H9 (cell line): ENCODE results near the gene ARID3A. TPM values are rescaled to one million over a fixed set of nuclear protein-coding genes. Genes with fewer than 3 reads are reported as not detected.

Experiments used
- DNase-seq: peaks from one replicate; pipeline ENCODE4 v3.0.0-alpha.2; 2017
- H2AFZ ChIP-seq: one replicate; pipeline ENCODE4 v1.6.1; 2013; ENCODE audit warnings: mild to moderate bottlenecking, low read length, control low read depth, moderate library complexity
- H2AK5ac ChIP-seq: 2 replicates; pipeline ENCODE4 v1.6.1; 2013; ENCODE audit warnings: low read length, control low read depth, mixed read lengths; ENCODE audit not compliant: insufficient read length
- H2BK120ac ChIP-seq: one replicate; pipeline ENCODE4 v1.6.1; 2013; ENCODE audit warnings: low read depth, mild to moderate bottlenecking, low read length, control low read depth, inconsistent platforms; ENCODE audit not compliant: poor library complexity, severe bottlenecking
- H2BK12ac ChIP-seq: 2 replicates; pipeline ENCODE4 v1.6.1; 2013; ENCODE audit warnings: low read length, control low read depth, mixed read lengths, low read depth; ENCODE audit not compliant: insufficient read length
- H2BK15ac ChIP-seq: 2 replicates; pipeline ENCODE4 v1.6.1; 2013; ENCODE audit warnings: low read depth, low read length, control low read depth
- H2BK20ac ChIP-seq: one replicate; pipeline ENCODE4 v1.6.1; 2013; ENCODE audit warnings: low read depth, mild to moderate bottlenecking, low read length, control low read depth, inconsistent platforms; ENCODE audit not compliant: poor library complexity, severe bottlenecking
- H2BK5ac ChIP-seq: 2 replicates; pipeline ENCODE4 v1.6.1; 2013; ENCODE audit warnings: low read length, control low read depth, mixed read lengths; ENCODE audit not compliant: insufficient read length
- H3K14ac ChIP-seq: 2 replicates; pipeline ENCODE4 v1.6.1; 2013; ENCODE audit warnings: low read length, control low read depth; ENCODE audit not compliant: insufficient read depth
- H3K18ac ChIP-seq: 2 replicates; pipeline ENCODE4 v1.6.1; 2013; ENCODE audit warnings: low read depth, mild to moderate bottlenecking, mixed read lengths, low read length, control low read depth; ENCODE audit not compliant: insufficient read length
- H3K23ac ChIP-seq: 2 replicates; pipeline ENCODE4 v1.6.1; 2013; ENCODE audit warnings: low read length, control low read depth, mixed read lengths, low read depth; ENCODE audit not compliant: insufficient read length
- H3K23me2 ChIP-seq: 2 replicates; pipeline ENCODE4 v1.6.1; 2013; ENCODE audit warnings: low read depth, mild to moderate bottlenecking, mixed read lengths, low read length, control low read depth; ENCODE audit not compliant: insufficient read length, poor library complexity, severe bottlenecking
- H3K27ac ChIP-seq: 2 replicates; pipeline ENCODE4 v1.5.1; 2013; ENCODE audit warnings: low read length, control low read depth, mixed read lengths, low read depth; ENCODE audit not compliant: insufficient read length
- H3K27me3 ChIP-seq: 2 replicates; pipeline ENCODE4 v1.6.1; 2013; ENCODE audit warnings: low read length, control low read depth, inconsistent platforms; ENCODE audit not compliant: insufficient read depth
- H3K4ac ChIP-seq: 2 replicates; pipeline ENCODE4 v1.6.1; 2013; ENCODE audit warnings: low read depth, mild to moderate bottlenecking, control low read depth, inconsistent platforms, low read length, moderate library complexity
- H3K4me1 ChIP-seq: 2 replicates; pipeline ENCODE4 v1.6.1; 2013; ENCODE audit warnings: low read length, control low read depth, inconsistent platforms; ENCODE audit not compliant: insufficient read depth
- H3K4me2 ChIP-seq: 2 replicates; pipeline ENCODE4 v1.6.1; 2013; ENCODE audit warnings: low read length, control low read depth, mixed read lengths; ENCODE audit not compliant: insufficient read length, insufficient read depth
- H3K56ac ChIP-seq: 2 replicates; pipeline ENCODE4 v1.6.1; 2013; ENCODE audit warnings: low read depth, mild to moderate bottlenecking, mixed read lengths, low read length, control low read depth; ENCODE audit not compliant: insufficient read length
- H3K79me1 ChIP-seq: 2 replicates; pipeline ENCODE4 v1.6.1; 2013; ENCODE audit warnings: low read depth, mild to moderate bottlenecking, moderate library complexity, low read length, control low read depth, inconsistent platforms; ENCODE audit not compliant: insufficient read depth, poor library complexity, severe bottlenecking
- H3K79me2 ChIP-seq: 2 replicates; pipeline ENCODE4 v1.6.1; 2013; ENCODE audit warnings: low read length, control low read depth, inconsistent platforms; ENCODE audit not compliant: insufficient read depth
- H3K9ac ChIP-seq: 2 replicates; pipeline ENCODE4 v1.6.1; 2013; ENCODE audit warnings: low read length, control low read depth, mixed read lengths; ENCODE audit not compliant: insufficient read length; ENCODE audit errors: extremely low read depth
- H3K9me3 ChIP-seq: one replicate; pipeline ENCODE4 v1.6.1; 2013; ENCODE audit warnings: low read depth, low read length, inconsistent platforms; ENCODE audit not compliant: control insufficient read depth
- H3T11ph ChIP-seq: one replicate; pipeline ENCODE4 v1.6.1; 2013; ENCODE audit warnings: mild to moderate bottlenecking, low read length, control low read depth, inconsistent platforms
- H4K20me1 ChIP-seq: one replicate; pipeline ENCODE4 v1.6.1; 2013; ENCODE audit not compliant: control insufficient read depth, insufficient read length, insufficient read depth
- H4K5ac ChIP-seq: 2 replicates; pipeline ENCODE4 v1.6.1; 2013; ENCODE audit warnings: low read depth, mild to moderate bottlenecking, mixed read lengths, low read length, control low read depth; ENCODE audit not compliant: insufficient read length
- H4K8ac ChIP-seq: replicated peaks from 2 replicates; pipeline ENCODE4 v1.6.1; 2013; ENCODE audit warnings: low read length, control low read depth, mixed read lengths, low read depth; ENCODE audit not compliant: insufficient read length
- H4K91ac ChIP-seq: 2 replicates; pipeline ENCODE4 v1.6.1; 2013; ENCODE audit warnings: low read depth, mild to moderate bottlenecking, moderate library complexity, mixed read lengths, low read length, control low read depth; ENCODE audit not compliant: insufficient read length
- H3K27ac Mint-ChIP-seq, 3 experiments: 2 replicates in 2 of 3; 3 replicates in 1 of 3; pipeline ENCODE4 v1.8.0; 2020 to 2021; ENCODE audit warnings: mixed read lengths in 3 of 3, mild to moderate bottlenecking in 1 of 3, moderate library complexity in 1 of 3
- H3K27me3 Mint-ChIP-seq: 2 replicates; pipeline ENCODE4 v1.8.0; 2021; ENCODE audit warnings: low read depth, mild to moderate bottlenecking, moderate library complexity, mixed read lengths
- H3K36me3 Mint-ChIP-seq, 3 experiments: 2 replicates in 2 of 3; 3 replicates in 1 of 3; pipeline ENCODE4 v1.8.0; 2020 to 2021; ENCODE audit warnings: low read depth in 3 of 3, mixed read lengths in 3 of 3; ENCODE audit not compliant: insufficient read depth in 1 of 3
- H3K4me1 Mint-ChIP-seq, 2 experiments: 2 replicates each; pipeline ENCODE4 v1.8.0; 2020; ENCODE audit warnings: mixed read lengths in 2 of 2
- H3K4me3 Mint-ChIP-seq, 2 experiments: 2 replicates in 1 of 2; 3 replicates in 1 of 2; pipeline ENCODE4 v1.8.0; 2020 to 2021; ENCODE audit warnings: mild to moderate bottlenecking in 2 of 2, mixed read lengths in 2 of 2, moderate library complexity in 1 of 2
- H3K9me3 Mint-ChIP-seq, 2 experiments: 2 replicates in 1 of 2; 3 replicates in 1 of 2; pipeline ENCODE4 v1.8.0; 2020; ENCODE audit warnings: mild to moderate bottlenecking in 2 of 2, mixed read lengths in 2 of 2, moderate library complexity in 1 of 2
- CTCF ChIP-seq: fragments of 200-600 bp; sonication (generic); conservative IDR thresholded peaks from 3 replicates; pipeline ENCODE4 v1.8.0; 2021; ENCODE audit warnings: antibody characterized with exemption, mild to moderate bottlenecking
- whole genome bisulfite sequencing: extraction: QIAGEN DNeasy Blood & Tissue Kit; methylation state at CpG from one replicate; pipeline ENCODE4 v1.1.7; 2013; ENCODE audit warnings: missing lambda C conversion rate, low lambda C conversion rate, mixed read lengths; ENCODE audit not compliant: insufficient read length; ENCODE audit errors: extremely low coverage; 5-methylcytosine and 5-hydroxymethylcytosine counted together
- total RNA-seq: library from RNA; stranded (reverse); gene quantifications from 2 replicates; pipeline ENCODE4 v1.2.1, GENCODE V29; 2021

The ARID3A gene
- total RNA-seq, 1 experiment from 2014 or later, result 98.3 TPM

GRCh38 chr19:938233-938923 is 12.5 kb downstream of the ARID3A start:
- Histone ChIP-seq H3K23ac (no peak overlapping the region), H2BK20ac (no peak overlapping the region), H2AK5ac (no peak overlapping the region), H3K27ac (no peak overlapping the region), H3K56ac (no peak overlapping the region), H4K91ac (no peak overlapping the region), H3K4ac (no peak overlapping the region), H2AFZ (no peak overlapping the region), H3K9me3 (no peaks in the 10 kb centered on the region), H3K14ac (no peak overlapping the region), H3K27me3 (no peaks in the 10 kb centered on the region), H3K23me2 (no peaks in the 10 kb centered on the region), H3K18ac (no peak overlapping the region), H2BK5ac (no peak overlapping the region), H3K4me1 (no peaks in the 10 kb centered on the region), H3T11ph (no peak overlapping the region), H2BK15ac (no peak overlapping the region), H2BK12ac (no peak overlapping the region), H4K5ac (no peak overlapping the region), H3K79me2 (peaks cover 10% of the 10 kb centered on the region; the same call in 1 of the 2 replicates), H4K20me1 (peaks cover 3% of the 10 kb centered on the region), H3K4me2 (no peak overlapping the region), H3K9ac (no peak overlapping the region), H4K8ac (no peak overlapping the region), H2BK120ac (no peak overlapping the region), H3K79me1 (peaks cover 2% of the 10 kb centered on the region)
- WGBS, result no CpG with 5 or more reads among the region's 23 CpGs
- H3K4me1 Mint-ChIP-seq, result 0 out of 4 replicates have a peak, but pooled peaks cover 0 to 3% of the 10 kb centered on the region in 2 experiments
- no peaks in the 10 kb centered on the region; the same call in 1 of the 2 replicates for H3K27me3 Mint-ChIP-seq
- H3K9me3 Mint-ChIP-seq, result no peaks in the 10 kb centered on the region
- peak overlapping the region in 2 of 3 experiments; percentile 26 to 59; a peak in 2 of 7 replicates for H3K27ac Mint-ChIP-seq
- H3K4me3 Mint-ChIP-seq, result no peak overlapping the region
- no peak for TF ChIP-seq CTCF
- H3K36me3 Mint-ChIP-seq, result peaks cover 18 to 50% (median 49%) of the 10 kb centered on the region in 3 experiments; a peak in 6 of 7 replicates
- DNase-seq, result no peak
